HepG2 (cell line): ENCODE data around the gene NOXO1. TPM values are rescaled to one million over a fixed set of nuclear protein-coding genes. Genes with fewer than 3 reads are reported as not detected.

ENCODE experiments used
- ADNP ChIP-seq: sonication (generic); formaldehyde crosslinking; IDR thresholded peaks from 2 replicates; pipeline ENCODE4 v1.4.0; 2020; ENCODE audit warnings: missing genetic modification reagents
- AHDC1 ChIP-seq: sonication (generic); formaldehyde crosslinking; IDR thresholded peaks from 2 replicates; pipeline ENCODE4 v1.5.1; 2020; ENCODE audit warnings: mild to moderate bottlenecking, missing genetic modification reagents, borderline replicate concordance
- FUBP1 ChIP-seq: sonication (generic); formaldehyde crosslinking; IDR thresholded peaks from 2 replicates; pipeline ENCODE4 v1.5.1; 2020; ENCODE audit warnings: missing genetic modification reagents, mild to moderate bottlenecking, borderline replicate concordance
- IKZF4 ChIP-seq: sonication (generic); formaldehyde crosslinking; IDR thresholded peaks from 2 replicates; pipeline ENCODE4 v1.5.1; 2020; ENCODE audit warnings: borderline replicate concordance, mild to moderate bottlenecking, low read depth, missing genetic modification reagents; ENCODE audit errors: not compliant biosample characterization
- KLF16 ChIP-seq, 2 experiments: sonication (generic) in 1 of 2; formaldehyde crosslinking in 1 of 2; IDR thresholded peaks; 2 replicates each; pipeline versions ENCODE4 v1.6.1 to v1.8.0; 2016 to 2023; ENCODE audit warnings: missing genetic modification reagents in 2 of 2, missing compliant biosample characterization in 1 of 2
- KLF6 ChIP-seq: IDR thresholded peaks from 2 replicates; pipeline ENCODE4 v1.8.0; 2016; ENCODE audit warnings: missing biosample characterization, missing genetic modification reagents
- NCOR1 ChIP-seq: fragments of 200-600 bp; sonication (generic); IDR thresholded peaks from 2 replicates; pipeline ENCODE4 v1.7.0; 2017; ENCODE audit warnings: antibody characterized with exemption, low read length, borderline replicate concordance
- NFIC ChIP-seq: IDR thresholded peaks from 2 replicates; pipeline ENCODE4 v1.6.1; 2012; ENCODE audit warnings: mild to moderate bottlenecking, low read length, inconsistent platforms
- NONO ChIP-seq, 2 experiments: fragments of 450-650 bp in 1 of 2; sonication (generic) in 1 of 2; formaldehyde crosslinking in 1 of 2; IDR thresholded peaks in 1 of 2; conservative IDR thresholded peaks in 1 of 2; 2 replicates each; pipeline versions ENCODE4 v1.6.1 to v1.8.0; 2017 to 2022; ENCODE audit warnings: mild to moderate bottlenecking in 1 of 2, missing genetic modification reagents in 1 of 2, moderate library complexity in 1 of 2
- PHF8 ChIP-seq: sonication (generic); formaldehyde crosslinking; IDR thresholded peaks from 2 replicates; pipeline ENCODE4 v1.5.0; 2020; ENCODE audit warnings: missing genetic modification reagents
- PITX1 ChIP-seq: sonication (generic); formaldehyde crosslinking; IDR thresholded peaks from 2 replicates; pipeline ENCODE4 v1.5.1; 2020; ENCODE audit warnings: mild to moderate bottlenecking, missing genetic modification reagents
- SAP130 ChIP-seq: IDR thresholded peaks from 2 replicates; pipeline ENCODE4 v1.6.1; 2016; ENCODE audit warnings: low read depth
- SETDB1 ChIP-seq: sonication (generic); formaldehyde crosslinking; IDR thresholded peaks from 2 replicates; pipeline ENCODE4 v1.5.1; 2020; ENCODE audit warnings: missing genetic modification reagents, mild to moderate bottlenecking, borderline replicate concordance
- STAG1 ChIP-seq: sonication (generic); formaldehyde crosslinking; IDR thresholded peaks from 2 replicates; pipeline ENCODE4 v1.4.0; 2020; ENCODE audit warnings: missing genetic modification reagents
- TERF1 ChIP-seq: sonication (generic); formaldehyde crosslinking; IDR thresholded peaks from 2 replicates; pipeline ENCODE4 v1.8.0; 2022; ENCODE audit warnings: mild to moderate bottlenecking, missing genetic modification reagents, moderate library complexity
- U2AF2 ChIP-seq: fragments of 200-400 bp; formaldehyde crosslinking; IDR thresholded peaks from 2 replicates; pipeline ENCODE4 v1.6.1; 2017; ENCODE audit warnings: low read depth, mild to moderate bottlenecking, low read length
- ZFYVE20 ChIP-seq: sonication (generic); formaldehyde crosslinking; IDR thresholded peaks from 2 replicates; pipeline ENCODE4 v1.8.0; 2023; ENCODE audit warnings: low read depth, mild to moderate bottlenecking, moderate library complexity, missing genetic modification reagents, borderline replicate concordance
- ZNF747 ChIP-seq: sonication (generic); formaldehyde crosslinking; IDR thresholded peaks from 2 replicates; pipeline ENCODE4 v1.8.1; 2023; ENCODE audit warnings: missing genetic modification reagents, mild to moderate bottlenecking, borderline replicate concordance
- ZNF777 ChIP-seq: sonication (generic); formaldehyde crosslinking; IDR thresholded peaks from 2 replicates; pipeline ENCODE4 v1.4.0; 2020; ENCODE audit warnings: missing genetic modification reagents
- ZNF850 ChIP-seq: sonication (generic); formaldehyde crosslinking; conservative IDR thresholded peaks from 2 replicates; pipeline ENCODE4 v1.9.0; 2021; ENCODE audit warnings: mild to moderate bottlenecking, missing genetic modification reagents
- polyA plus RNA-seq, 8 experiments: library from polyadenylated mRNA; depleted of rRNA in 3 of 8; stranded (reverse) in 7 of 8; unstranded in 1 of 8; fragments of >200 nt; fragmentation: Illumina TruSeq in 4 of 8; extraction: Trizol in 4 of 8; gene quantifications; 2 replicates each; pipeline versions ENCODE4 v1.2.1 to v1.2.3, GENCODE V29; 2011 to 2016; ENCODE audit warnings: low read depth in 4 of 8, missing spikeins in 1 of 8, mixed read lengths in 1 of 8; ENCODE audit not compliant: insufficient read depth in 1 of 8
- total RNA-seq, 5 experiments: library from RNA; depleted of rRNA; stranded (reverse); fragments of >200 nt; fragmentation: Illumina TruSeq; extraction: Trizol; gene quantifications; 2 replicates each; pipeline ENCODE4 v1.2.3, GENCODE V29; 2016; ENCODE audit warnings: low read depth in 1 of 5

Gene NOXO1
- total and polyA plus RNA-seq, 2 of the 13 experiments (the other 11 are each of a cell fraction or from before 2014, with no cell fraction given) = 0.69 to 1.4 TPM

- 0 out of 2 replicates have a peak, but pooled peaks have one; percentile 73 for TF ChIP-seq TERF1 (CRISPR knock-in tag)
- peak in 1 of 2 experiments; percentile 85; a peak in 1 of 4 replicates for TF ChIP-seq KLF16 (CRISPR knock-in tag; IDR thresholded peaks at IDR 0.05)
- peak; percentile 92 for TF ChIP-seq SAP130 (CRISPR knock-in tag)
- no peak for TF ChIP-seq NCOR1
- TF ChIP-seq NFIC = peak; percentile 68
- TF ChIP-seq KLF6 (CRISPR knock-in tag) = peak; percentile 91; the same call in 1 of the 2 replicates
- TF ChIP-seq AHDC1 (CRISPR knock-in tag) = peak; percentile 36; the same call in 1 of the 2 replicates
- peak; percentile 42; the same call in 1 of the 2 replicates for TF ChIP-seq ZFYVE20
- TF ChIP-seq SETDB1 (CRISPR knock-in tag) = no peak
- TF ChIP-seq ZNF850 (CRISPR knock-in tag) = no peak; the same call in 1 of the 2 replicates
- peak; percentile 48 for TF ChIP-seq IKZF4 (CRISPR knock-in tag)
- TF ChIP-seq U2AF2 = no peak
- TF ChIP-seq ZNF747 (CRISPR knock-in tag) = no peak
- no peak for TF ChIP-seq STAG1 (CRISPR knock-in tag)
- TF ChIP-seq ZNF777 (CRISPR knock-in tag) = peak; percentile 16
- TF ChIP-seq ADNP (CRISPR knock-in tag) = no peak
- peak; percentile 61 for TF ChIP-seq PITX1
- TF ChIP-seq PHF8 (CRISPR knock-in tag) = peak; percentile 93
- TF ChIP-seq FUBP1 (CRISPR knock-in tag) = no peak
- TF ChIP-seq NONO (IDR thresholded peaks at IDR 0.05) = no peak
- TF ChIP-seq NONO (CRISPR knock-in tag; conservative IDR thresholded peaks at IDR 0.05) = peak; percentile 58
Measured at GRCh38 chr16:1964506-1965395, 16.5 kb downstream of the NOXO1 start, which contains the start of gene RPS2 (continued).
